ENCODE data around the gene TAL1. TPM values are rescaled to one million over a fixed set of nuclear protein-coding genes. Genes with fewer than 3 reads are reported as not detected.

Gene TAL1
- total and polyA plus RNA-seq, 2 of the 8 experiments (the other 6 are each of a cell fraction or from before 2014, with no cell fraction given) = 0.09 to 0.15 TPM

GRCh38 chr1:47208374-47208850 lies 23.6 kb downstream of the TAL1 start:
- H3K4me2 ChIP-seq (ENCODE audit: insufficient read depth in 1 of 2, low read depth in 2 of 2, low read length in 2 of 2) = peak overlapping the region; percentile 67

More at GRCh38 chr1:47208374-47208850, 23.6 kb downstream of the TAL1 start:
- Histone ChIP-seq H2BK120ac (replicated peaks; ENCODE audit: low read depth, low read length) (no peak overlapping the region), H4K20me1 (replicated peaks in 1 of 2; ENCODE audit: control insufficient read depth in 1 of 2, insufficient read depth in 2 of 2, low read length in 2 of 2) (no peaks in the 10 kb centered on the region), H4K91ac (replicated peaks; ENCODE audit: insufficient read length, low read length) (no peak overlapping the region), H3K4ac (replicated peaks; ENCODE audit: insufficient read length, low read depth, low read length) (no peak overlapping the region), H2BK15ac (ENCODE audit: low read length) (peak overlapping the region; percentile 77; the same call in 1 of the 2 replicates), H3K14ac (ENCODE audit: insufficient read length) (no peak overlapping the region), H3K18ac (ENCODE audit: extremely low read depth, low read length) (peak overlapping the region; percentile 28; the same call in 1 of the 2 replicates), H2BK20ac (ENCODE audit: low read length) (no peak overlapping the region), H3K4me3 (ENCODE audit: extremely low read depth in 1 of 4, insufficient read depth in 2 of 4, low read depth in 3 of 4, low read length in 4 of 4) (peak overlapping the region in 3 of 4 experiments; percentile 25 to 45 (median 32); a peak in 5 of 8 replicates), H3K23ac (ENCODE audit: insufficient read length) (no peak overlapping the region), H3K56ac (replicated peaks; ENCODE audit: insufficient read length, low read depth, low read length) (no peak overlapping the region), H2AFZ (ENCODE audit: low read length) (no peak overlapping the region), H3K36me3 (ENCODE audit: control insufficient read depth in 2 of 4, insufficient read depth in 4 of 4, low read length in 3 of 4) (no peaks in the 10 kb centered on the region), H2AK5ac (ENCODE audit: low read depth, low read length) (no peak overlapping the region), H4K5ac (ENCODE audit: insufficient read length, low read depth, low read length) (no peak overlapping the region), H3K27ac (ENCODE audit: low read depth, low read length) (no peak overlapping the region), H3K79me2 (ENCODE audit: control insufficient read depth in 1 of 2, insufficient read depth in 2 of 2, low read length in 2 of 2) (no peaks in the 10 kb centered on the region), H2BK12ac (ENCODE audit: low read depth, low read length) (peak overlapping the region; percentile 65; the same call in 1 of the 2 replicates), H3K4me1 (replicated peaks in 1 of 4; ENCODE audit: control insufficient read depth in 3 of 4, insufficient read depth in 4 of 4, low read length in 3 of 4) (peaks cover 5 to 25% (median 16%) of the 10 kb centered on the region in 4 experiments), H4K8ac (ENCODE audit: extremely low read depth, insufficient read depth, low read length) (no peak overlapping the region), H3K9me3 (ENCODE audit: insufficient read depth in 2 of 2, low read depth in 1 of 2, low read length in 1 of 2) (no peaks in the 10 kb centered on the region), H3K23me2 (ENCODE audit: low read depth, low read length) (peaks cover 1% of the 10 kb centered on the region; the same call in 1 of the 2 replicates), H3K27me3 (replicated peaks in 1 of 4; ENCODE audit: control insufficient read depth in 3 of 4, extremely low read depth in 1 of 4, insufficient read depth in 3 of 4, low read length in 3 of 4) (peaks cover 2 to 37% (median 27%) of the 10 kb centered on the region in 4 experiments), H2BK5ac (ENCODE audit: low read depth, low read length) (no peak overlapping the region), H3K9ac (replicated peaks in 1 of 4; ENCODE audit: extremely low read depth in 1 of 4, low read depth in 3 of 4, low read length in 3 of 4) (no peak overlapping the region), H3K79me1 (ENCODE audit: low read depth, low read length) (no peaks in the 10 kb centered on the region)
- ChIA-PET POLR2A (ENCODE audit: partially characterized antibody) (interaction anchor here (0.8 to 1.1 kb wide), 3 partner anchors 15 to 28 kb away, joined by 3 read pairs; no protein-coding TSS in a partner anchor), CTCF (ENCODE audit: partially characterized antibody) (interaction anchor here (1.0 to 4.8 kb wide), 8 partner anchors 12 to 54 kb away, joined by 3 to 38 read pairs (median 4); no protein-coding TSS in a partner anchor)
- WGBS, 2 experiments (ENCODE audit: extremely low coverage in 1 of 2, insufficient coverage in 1 of 2, insufficient read length in 1 of 2, insufficient replicate concordance in 2 of 2, low coverage in 1 of 2, low lambda C conversion rate in 2 of 2, missing lambda C conversion rate in 1 of 2) = 2% methylated on average over 11 of the region's 11 CpGs; no CpG with 5 or more reads in 1 of the 2 experiments
- DNase-seq (ENCODE audit: low read depth in 1 of 2, low spot score in 2 of 2) = peak in 1 of 2 experiments; percentile 74
- peak in 1 of 2 experiments; percentile 47; a peak in 1 of 4 replicates for TF ChIP-seq SIN3A (conservative IDR thresholded peaks at IDR 0.05 in 1 of 2, IDR thresholded peaks at IDR 0.05 in 1 of 2; ENCODE audit: low read depth in 1 of 2, low read length in 2 of 2)
- no peak for TF ChIP-seq SIRT6 (IDR thresholded peaks at IDR 0.05; ENCODE audit: low read length)
- TF ChIP-seq GABPA (IDR thresholded peaks at IDR 0.05; ENCODE audit: borderline replicate concordance, insufficient read depth, low read length) = peak; percentile 6; the same call in 1 of the 2 replicates
- peak; percentile 56 for TF ChIP-seq KDM4A (IDR thresholded peaks at IDR 0.05; ENCODE audit: low read depth, low read length, severe bottlenecking)
- FAIRE-seq = peak; percentile 73

Measured in H1 (cell line).